Activated naive CD4-positive, alpha-beta T cell (primary cell): Measurements from ENCODE around the gene PRRC2B.
"Not testable (repeated sequence)": the region's sequence is repeated elsewhere in the genome, so short reads cannot be mapped to it uniquely, and the experiment has no call there.

Experiments used
- DNase-seq, 4 experiments: peaks; one replicate each; lab custom pipeline; 2025; lab: John Stamatoyannopoulos, UW

The PRRC2B gene

GRCh38 chr9:131436376-131436775, 42.5 kb downstream of the PRRC2B start:
- DNase-seq = no peak

- no peak for DNase-seq
Measured at GRCh38 chr9:131436865-131437271, 43.0 kb downstream of the PRRC2B start.

- no peak for DNase-seq
Measured at GRCh38 chr9:131438190-131438589, 44.3 kb downstream of the PRRC2B start.

GRCh38 chr9:131439224-131439623, 45.3 kb downstream of the PRRC2B start:
- no peak for DNase-seq

- DNase-seq = no peak
Measured at GRCh38 chr9:131441441-131441840, 47.6 kb downstream of the PRRC2B start.

DNA sequence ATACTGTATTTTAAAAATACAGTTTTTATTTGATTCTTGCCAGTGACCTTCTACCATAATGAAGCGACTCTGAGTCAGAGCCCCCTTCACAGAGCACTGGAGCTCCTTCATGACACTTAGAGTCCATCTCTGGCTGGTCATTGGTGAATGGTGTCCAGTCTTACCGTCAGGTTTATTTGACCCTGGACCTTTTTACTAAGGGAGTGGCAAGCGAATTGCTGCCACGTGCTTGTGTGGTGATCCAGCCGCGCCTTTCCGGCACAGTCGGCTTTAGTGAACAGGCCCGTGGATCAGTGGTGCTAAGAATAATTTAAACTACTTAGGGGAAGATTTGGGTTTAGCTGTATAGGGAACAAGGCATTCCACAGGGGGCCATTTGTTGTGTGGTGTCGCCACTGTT, 48.5 kb downstream of the PRRC2B start:
- DNase-seq = no peak

DNA sequence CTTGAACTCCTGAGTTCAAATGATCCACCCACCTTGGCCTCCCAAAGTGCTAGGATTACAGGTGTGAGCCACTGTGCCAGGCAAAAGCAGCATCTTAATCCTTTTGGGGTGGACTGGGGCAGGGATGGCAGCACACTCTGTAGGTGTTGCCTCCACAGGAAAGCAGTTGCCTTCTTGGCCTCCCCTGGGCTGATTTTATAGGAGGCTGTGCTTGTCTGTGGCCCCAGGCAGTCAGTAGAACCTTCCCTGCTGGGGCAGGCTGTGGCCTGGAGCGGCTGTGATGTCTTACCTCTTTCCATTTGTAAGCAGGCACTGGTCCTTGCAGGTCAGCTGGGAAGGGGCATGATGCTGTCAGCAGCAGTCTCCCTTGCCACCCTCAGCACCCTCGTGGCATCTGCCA, 49.8 kb downstream of the PRRC2B start:
- DNase-seq = no peak

DNA sequence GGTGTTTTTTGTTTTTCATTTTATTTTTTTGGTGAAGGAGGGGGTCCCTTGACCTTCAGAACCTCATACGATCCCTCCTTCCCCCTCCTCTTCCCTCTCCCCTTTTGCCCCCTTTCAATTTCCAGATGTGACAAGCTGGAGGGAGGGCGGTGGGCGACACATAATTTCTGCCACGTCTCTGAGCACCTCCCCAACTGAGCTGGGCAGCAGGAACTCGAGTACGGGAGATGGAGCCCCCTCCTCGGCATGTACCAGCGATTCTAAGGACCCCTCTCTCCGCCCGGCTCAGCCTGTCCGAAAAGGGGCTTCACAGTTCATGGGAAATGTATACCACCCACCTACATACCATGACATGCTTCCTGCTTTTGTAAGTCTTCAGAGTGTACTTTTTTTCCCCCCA, 52.4 kb downstream of the PRRC2B start:
- no peak for DNase-seq

GRCh38 chr9:131447148-131447547, 53.3 kb downstream of the PRRC2B start:
- DNase-seq = no peak

- DNase-seq = no peak
Measured at GRCh38 chr9:131447600-131447999, 53.7 kb downstream of the PRRC2B start.

GRCh38 chr9:131448818-131449217, 54.9 kb downstream of the PRRC2B start:
- no peak for DNase-seq

DNA sequence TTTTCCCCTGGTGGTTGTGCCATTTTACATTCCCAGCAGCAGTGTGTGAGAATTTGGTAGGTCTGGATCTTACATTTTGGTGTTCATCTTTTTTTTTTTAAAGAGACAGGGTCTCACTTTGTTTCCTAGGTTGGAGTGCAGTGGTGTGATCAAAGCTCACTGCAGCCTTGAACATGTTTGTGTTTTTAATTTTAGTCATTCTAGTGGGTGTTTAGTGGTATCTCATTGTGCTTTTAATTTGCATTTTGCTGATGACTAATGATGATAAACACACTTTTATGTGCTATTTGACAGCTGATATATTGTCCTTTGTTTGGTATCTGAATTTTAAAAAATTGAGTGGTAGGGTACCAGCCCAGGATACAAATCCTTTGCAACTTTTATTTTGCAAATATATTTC, 55.4 kb downstream of the PRRC2B start:
- no peak for DNase-seq

DNA sequence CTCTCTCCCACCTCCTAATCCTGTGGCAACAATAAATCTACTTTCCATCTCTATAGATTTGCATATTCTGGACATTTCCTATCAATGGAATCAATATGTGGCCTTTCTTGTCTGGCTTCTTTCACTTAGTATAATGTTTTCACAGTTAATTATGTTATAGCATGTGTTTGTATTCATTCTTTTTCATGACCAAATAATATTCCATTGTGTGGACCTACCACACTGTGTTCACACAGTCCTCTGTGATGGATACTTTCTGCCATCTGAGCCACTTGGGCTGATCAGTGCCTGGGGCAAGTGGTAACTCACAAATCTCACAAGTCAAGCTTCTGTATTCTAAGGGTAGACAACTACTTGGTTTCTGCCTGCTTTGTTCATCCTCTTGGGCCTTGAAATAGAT, 60.1 kb downstream of the PRRC2B start:
- DNase-seq = no peak

DNA sequence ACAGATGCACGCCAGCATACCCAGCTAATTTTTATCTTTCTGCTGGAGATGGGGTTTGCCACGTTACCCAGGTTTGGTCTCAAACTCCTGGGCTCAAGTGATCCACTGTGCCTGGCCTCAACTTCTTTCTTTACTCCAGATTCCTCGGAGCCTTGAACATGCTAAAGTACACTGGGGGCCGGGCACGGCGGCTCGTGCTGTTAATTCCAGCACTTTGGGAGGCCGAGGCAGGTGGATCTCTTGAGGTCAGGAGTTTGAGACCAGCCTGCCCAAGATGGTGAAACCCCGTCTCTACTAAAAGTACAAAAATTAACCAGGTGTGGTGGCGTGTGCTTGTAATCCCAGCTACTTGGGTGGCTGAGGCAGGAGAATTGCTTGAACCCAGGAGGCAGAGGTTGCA, 61.8 kb downstream of the PRRC2B start:
- DNase-seq = not testable (repeated sequence)

DNA sequence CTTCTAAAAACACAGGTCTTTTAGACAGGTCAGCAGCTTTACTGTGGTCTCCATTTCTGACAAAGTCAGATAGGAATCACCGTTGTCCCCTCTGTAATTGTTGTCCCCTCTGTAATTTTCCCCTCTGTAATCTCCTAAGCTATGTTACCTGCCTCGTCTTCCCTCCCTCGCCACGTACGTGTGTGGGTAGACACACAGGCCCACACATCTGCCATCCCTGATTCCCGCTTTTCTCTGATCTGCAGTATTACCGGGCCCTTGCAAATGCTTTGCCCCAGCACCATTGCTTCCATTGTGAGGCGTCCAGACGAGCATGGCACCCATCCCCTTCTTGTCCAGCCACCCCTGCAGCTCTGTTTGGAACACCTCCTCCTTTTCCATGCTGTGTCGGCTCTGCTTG, 63.9 kb downstream of the PRRC2B start:
- no peak for DNase-seq

DNA sequence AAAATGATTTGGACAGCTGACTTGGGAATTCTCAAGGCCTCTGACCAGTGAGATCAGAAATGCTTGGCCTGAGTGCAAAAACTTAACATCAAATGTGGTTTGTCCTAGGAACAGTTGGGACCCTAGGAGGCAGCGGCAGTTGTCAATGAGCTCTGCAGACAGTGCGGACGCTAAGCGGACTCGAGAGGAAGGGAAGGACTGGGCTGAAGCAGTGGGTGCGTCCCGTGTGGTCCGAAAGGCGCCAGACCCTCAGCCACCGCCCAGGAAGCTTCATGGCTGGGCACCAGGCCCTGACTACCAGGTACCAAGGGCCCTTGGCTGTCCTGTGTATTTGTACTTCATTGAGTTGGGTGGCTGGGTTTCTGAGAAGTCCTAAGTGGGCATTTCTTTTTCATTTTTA, 65.2 kb downstream of the PRRC2B start:
- no peak for DNase-seq

- no peak for DNase-seq
Measured at GRCh38 chr9:131461166-131461565, 67.3 kb downstream of the PRRC2B start.

- no peak for DNase-seq
Measured at GRCh38 chr9:131464354-131465000, 70.6 kb downstream of the PRRC2B start.

DNA sequence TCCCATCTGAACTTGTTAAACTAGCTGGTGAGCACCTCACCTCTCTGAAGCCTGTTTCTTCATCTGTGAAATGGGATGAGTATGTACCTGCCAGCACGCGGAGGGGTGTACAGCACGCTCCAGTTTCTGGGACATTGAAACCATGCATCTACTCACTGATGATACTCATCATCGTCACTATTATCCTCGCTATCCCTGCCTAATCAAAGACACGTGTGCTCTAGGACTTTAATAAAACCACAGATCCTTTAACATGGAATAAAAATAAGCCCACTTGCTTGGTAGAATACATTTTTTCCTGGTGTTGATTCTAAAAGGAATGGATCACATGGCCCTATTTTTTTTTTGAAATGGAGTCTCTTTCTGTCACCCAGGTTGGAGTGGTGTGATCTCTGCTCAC, 71.5 kb downstream of the PRRC2B start:
- DNase-seq = no peak

- no peak for DNase-seq
Measured at GRCh38 chr9:131467214-131467935, 73.5 kb downstream of the PRRC2B start.

DNA sequence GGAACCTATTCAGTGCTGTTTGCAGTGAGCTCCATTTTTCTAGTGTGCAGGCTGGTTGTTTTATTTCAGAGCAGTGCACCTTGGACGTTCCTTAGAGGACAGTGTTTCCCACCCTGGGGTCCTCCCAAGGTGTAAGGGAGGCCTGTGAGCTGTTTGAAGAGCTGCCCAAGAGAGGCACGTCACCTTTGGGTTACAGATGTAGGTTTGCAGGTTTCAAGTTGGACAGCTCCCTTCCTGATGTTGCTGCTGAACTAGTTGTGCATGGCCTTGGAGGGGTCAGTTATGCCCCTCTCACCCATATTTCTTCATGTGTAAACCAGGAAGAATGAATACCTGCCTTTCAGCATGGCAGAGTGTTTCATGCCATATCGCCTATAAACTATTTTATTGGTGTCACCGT, 74.1 kb downstream of the PRRC2B start:
- DNase-seq = no peak

DNA sequence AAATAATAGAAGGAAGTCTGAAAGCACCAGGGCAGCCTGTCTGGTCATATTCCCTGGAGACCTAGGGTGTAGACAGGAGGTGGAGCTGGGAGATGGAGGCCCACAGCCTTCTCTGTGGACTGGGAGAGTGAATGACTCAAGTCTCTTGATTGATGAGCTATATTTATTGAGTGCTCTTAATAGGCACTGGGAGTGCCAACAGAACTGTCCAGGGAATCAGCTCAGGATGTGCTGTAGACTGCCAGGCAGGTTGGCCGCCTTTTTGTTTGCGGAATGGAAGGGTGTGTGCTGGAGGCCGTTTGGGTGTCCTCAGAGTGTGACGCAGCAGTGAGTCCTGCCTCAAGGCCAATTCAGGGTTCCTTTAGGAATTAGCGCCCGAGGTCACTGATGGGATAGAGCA, 75.5 kb downstream of the PRRC2B start:
- DNase-seq = no peak

DNA sequence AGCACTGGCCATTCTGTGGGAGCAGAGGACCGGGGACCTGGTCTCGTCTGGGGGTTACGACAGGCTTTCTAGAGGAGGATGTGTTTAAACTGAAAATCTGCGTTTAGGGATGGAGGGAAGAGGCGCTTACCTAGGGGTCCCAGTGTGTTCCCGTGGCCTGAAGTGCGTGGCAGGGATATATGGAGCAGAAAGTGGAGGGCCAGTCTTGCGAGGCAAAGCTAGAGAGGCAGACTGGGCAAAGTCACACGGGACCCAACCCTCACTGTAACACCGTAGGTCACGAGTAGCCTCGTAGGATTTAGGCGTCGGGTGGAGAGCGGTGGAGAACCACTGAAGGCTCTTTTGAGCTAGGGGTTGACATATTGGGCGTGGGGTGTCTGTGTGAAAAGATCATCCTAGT, 76.1 kb downstream of the PRRC2B start:
- no peak for DNase-seq

GRCh38 chr9:131470581-131470991, 76.7 kb downstream of the PRRC2B start:
- no peak for DNase-seq
